Nephron (organoid): ENCODE measurements around the gene PHIP.

ENCODE experiments used
- H3K27ac Mint-ChIP-seq, 3 experiments: 2 replicates each; pipeline ENCODE4 v1.8.0; 2020; ENCODE audit warnings: mixed read lengths in 3 of 3, mild to moderate bottlenecking in 2 of 3, moderate library complexity in 1 of 3
- H3K27me3 Mint-ChIP-seq: 2 replicates; pipeline ENCODE4 v1.8.0; 2021; ENCODE audit warnings: low read depth, mild to moderate bottlenecking, moderate library complexity, mixed read lengths
- H3K36me3 Mint-ChIP-seq: 2 replicates; pipeline ENCODE4 v1.8.0; 2020; ENCODE audit warnings: low read depth, mixed read lengths
- H3K4me1 Mint-ChIP-seq: 2 replicates; pipeline ENCODE4 v1.8.0; 2020; ENCODE audit warnings: mixed read lengths
- H3K4me3 Mint-ChIP-seq, 3 experiments: 2 replicates each; pipeline ENCODE4 v1.8.0; 2020; ENCODE audit warnings: mild to moderate bottlenecking in 3 of 3, mixed read lengths in 3 of 3, moderate library complexity in 2 of 3
- H3K9me3 Mint-ChIP-seq: 2 replicates; pipeline ENCODE4 v1.8.0; 2020; ENCODE audit warnings: mixed read lengths
- TF ChIP-seq, protein P1 (sequence below), 3 experiments: fragments of 200-600 bp; sonication (generic); IDR thresholded peaks; one replicate each; pipeline ENCODE4 v1.5.0; 2021; ENCODE audit warnings: antibody characterized with exemption in 3 of 3; ENCODE audit not compliant: unreplicated experiment in 3 of 3

Gene PHIP

DNA sequence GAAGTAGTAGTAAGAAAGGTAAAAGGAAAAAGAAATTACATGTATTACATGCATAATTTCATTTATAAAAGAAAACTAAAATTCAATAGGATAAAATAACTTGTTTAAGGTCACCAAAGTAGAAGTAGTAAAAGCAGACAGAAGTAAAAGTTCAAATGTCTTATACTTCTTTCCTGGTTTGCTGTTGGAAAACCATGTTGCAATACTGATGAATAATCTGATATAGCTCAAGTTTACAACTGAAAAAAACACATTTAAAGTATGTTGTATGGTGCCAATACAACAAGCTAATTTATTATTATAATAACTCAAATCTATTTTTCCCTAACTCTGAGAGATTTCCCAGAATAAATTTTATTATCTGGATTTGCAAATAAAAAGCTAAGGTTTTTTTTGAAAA lies 78.3 kb downstream of the PHIP start:
- Mint-ChIP-seq H3K4me3 (no peak overlapping the region), H3K9me3 (peaks cover 8% of the 10 kb centered on the region), H3K36me3 (peaks cover 84% of the 10 kb centered on the region), H3K27me3 (no peaks in the 10 kb centered on the region), H3K27ac (no peak overlapping the region), H3K4me1 (no peaks in the 10 kb centered on the region)
- TF ChIP-seq, protein P1, sequence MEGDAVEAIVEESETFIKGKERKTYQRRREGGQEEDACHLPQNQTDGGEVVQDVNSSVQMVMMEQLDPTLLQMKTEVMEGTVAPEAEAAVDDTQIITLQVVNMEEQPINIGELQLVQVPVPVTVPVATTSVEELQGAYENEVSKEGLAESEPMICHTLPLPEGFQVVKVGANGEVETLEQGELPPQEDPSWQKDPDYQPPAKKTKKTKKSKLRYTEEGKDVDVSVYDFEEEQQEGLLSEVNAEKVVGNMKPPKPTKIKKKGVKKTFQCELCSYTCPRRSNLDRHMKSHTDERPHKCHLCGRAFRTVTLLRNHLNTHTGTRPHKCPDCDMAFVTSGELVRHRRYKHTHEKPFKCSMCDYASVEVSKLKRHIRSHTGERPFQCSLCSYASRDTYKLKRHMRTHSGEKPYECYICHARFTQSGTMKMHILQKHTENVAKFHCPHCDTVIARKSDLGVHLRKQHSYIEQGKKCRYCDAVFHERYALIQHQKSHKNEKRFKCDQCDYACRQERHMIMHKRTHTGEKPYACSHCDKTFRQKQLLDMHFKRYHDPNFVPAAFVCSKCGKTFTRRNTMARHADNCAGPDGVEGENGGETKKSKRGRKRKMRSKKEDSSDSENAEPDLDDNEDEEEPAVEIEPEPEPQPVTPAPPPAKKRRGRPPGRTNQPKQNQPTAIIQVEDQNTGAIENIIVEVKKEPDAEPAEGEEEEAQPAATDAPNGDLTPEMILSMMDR (IDR thresholded peaks at IDR 0.05; ENCODE audit: unreplicated experiment in 3 of 3), result no peak

DNA sequence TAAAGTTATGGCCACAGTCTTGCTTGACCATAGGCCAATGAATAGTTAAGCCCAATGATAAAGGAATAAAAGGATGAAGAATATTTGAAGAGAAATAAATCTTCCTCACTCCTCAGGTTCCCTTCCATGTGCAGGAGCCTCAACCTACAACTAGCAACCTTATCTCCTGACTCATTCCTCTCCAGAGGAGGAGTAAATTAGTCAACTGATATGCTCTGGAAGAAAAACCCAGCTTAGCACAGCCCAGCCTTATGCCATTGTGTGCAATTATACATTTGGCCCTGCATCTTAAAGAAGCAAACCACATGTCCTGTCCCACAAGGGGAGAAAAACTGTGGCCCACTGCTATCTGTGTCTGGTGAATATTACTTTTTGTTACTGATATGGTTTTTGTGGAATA lies 82.1 kb downstream of the PHIP start:
- no peak overlapping the region for H3K27ac Mint-ChIP-seq
- H3K4me1 Mint-ChIP-seq, result no peaks in the 10 kb centered on the region
- TF ChIP-seq, protein P1 (IDR thresholded peaks at IDR 0.05; ENCODE audit: unreplicated experiment in 3 of 3), result no peak
- H3K36me3 Mint-ChIP-seq, result peaks cover 93% of the 10 kb centered on the region
- no peaks in the 10 kb centered on the region for H3K27me3 Mint-ChIP-seq
- H3K4me3 Mint-ChIP-seq, result no peak overlapping the region
- peaks cover 23% of the 10 kb centered on the region for H3K9me3 Mint-ChIP-seq

DNA sequence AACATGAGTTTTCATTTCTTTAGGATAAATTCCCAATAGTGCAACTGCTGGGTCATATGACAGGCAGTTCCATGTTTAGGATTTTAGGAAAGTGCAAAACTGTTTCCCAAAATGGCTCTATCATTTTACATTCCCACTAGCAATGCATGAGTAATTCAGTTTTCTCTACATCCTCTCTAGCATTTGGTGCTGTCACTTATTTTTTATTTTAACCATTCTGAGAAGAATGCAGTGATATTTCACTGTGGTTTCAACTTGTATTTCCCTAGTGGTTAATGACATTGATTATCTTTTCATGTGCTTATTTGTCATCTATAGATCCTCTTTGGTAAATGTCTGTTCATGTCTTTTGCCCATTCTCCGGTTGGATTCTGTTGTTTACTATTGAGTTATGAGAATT lies 82.7 kb downstream of the PHIP start:
- TF ChIP-seq, protein P1 (IDR thresholded peaks at IDR 0.05; ENCODE audit: unreplicated experiment in 3 of 3), result no peak
- H3K36me3 Mint-ChIP-seq, result peaks cover 93% of the 10 kb centered on the region
- no peak overlapping the region for H3K4me3 Mint-ChIP-seq
- no peak overlapping the region for H3K27ac Mint-ChIP-seq
- no peaks in the 10 kb centered on the region for H3K27me3 Mint-ChIP-seq
- peaks cover 23% of the 10 kb centered on the region for H3K9me3 Mint-ChIP-seq
- H3K4me1 Mint-ChIP-seq, result no peaks in the 10 kb centered on the region

GRCh38 chr6:78993955-78994354 lies 84.1 kb downstream of the PHIP start:
- TF ChIP-seq, protein P1 (IDR thresholded peaks at IDR 0.05; ENCODE audit: unreplicated experiment in 3 of 3), result no peak

GRCh38 chr6:78989191-78989590 lies 88.9 kb downstream of the PHIP start:
- TF ChIP-seq, protein P1 (IDR thresholded peaks at IDR 0.05; ENCODE audit: unreplicated experiment in 3 of 3), result no peak
- Mint-ChIP-seq H3K4me3 (no peak overlapping the region), H3K36me3 (peaks cover 80% of the 10 kb centered on the region)

More at GRCh38 chr6:78993955-78994354, 84.1 kb downstream of the PHIP start:
- Mint-ChIP-seq H3K4me1 (no peaks in the 10 kb centered on the region), H3K27ac (no peak overlapping the region), H3K27me3 (no peaks in the 10 kb centered on the region), H3K9me3 (peaks cover 23% of the 10 kb centered on the region), H3K36me3 (peaks cover 97% of the 10 kb centered on the region), H3K4me3 (no peak overlapping the region)

DNA sequence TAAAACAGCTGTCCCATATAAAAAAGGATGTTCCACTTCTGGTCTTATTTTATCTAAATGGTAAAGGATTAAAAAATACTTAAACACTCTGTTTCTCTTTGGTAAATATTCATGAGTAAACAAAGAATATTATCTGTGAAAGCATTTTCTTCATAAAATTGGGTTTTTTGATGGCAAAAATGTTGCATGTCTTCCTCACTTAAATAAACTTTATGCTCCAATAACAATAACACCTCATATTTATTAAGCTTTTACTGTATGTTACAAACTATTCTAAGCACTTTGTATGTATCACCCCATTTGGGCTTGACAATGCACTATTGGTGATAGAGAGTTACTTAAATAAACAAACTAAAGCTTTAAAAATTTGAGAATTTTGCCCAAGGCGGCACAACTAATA lies 91.9 kb downstream of the PHIP start:
- TF ChIP-seq, protein P1 (IDR thresholded peaks at IDR 0.05; ENCODE audit: unreplicated experiment in 3 of 3), result no peak
- no peaks in the 10 kb centered on the region for H3K27me3 Mint-ChIP-seq
- H3K9me3 Mint-ChIP-seq, result no peaks in the 10 kb centered on the region
- no peak overlapping the region for H3K27ac Mint-ChIP-seq
- H3K4me3 Mint-ChIP-seq, result no peak overlapping the region
- no peaks in the 10 kb centered on the region for H3K4me1 Mint-ChIP-seq
- H3K36me3 Mint-ChIP-seq, result peaks cover 77% of the 10 kb centered on the region

More at GRCh38 chr6:78989191-78989590, 88.9 kb downstream of the PHIP start:
- H3K27me3 Mint-ChIP-seq, result no peaks in the 10 kb centered on the region
- H3K4me1 Mint-ChIP-seq, result no peaks in the 10 kb centered on the region
- H3K9me3 Mint-ChIP-seq, result peaks cover 15% of the 10 kb centered on the region
- no peak overlapping the region for H3K27ac Mint-ChIP-seq
